GM21390 (cell line): Measurements from ENCODE around the gene EIF5A.
"Not testable (repeated sequence)": the region's sequence is repeated elsewhere in the genome, so short reads cannot be mapped to it uniquely, and the experiment has no call there.

Source experiments
- ATAC-seq: cut with Tn5 transposase; IDR thresholded peaks from one replicate; pipeline ENCODE4 v1.9.1; 2021; ENCODE audit not compliant: unreplicated experiment

EIF5A gene

GRCh38 chr17:7329374-7329996 lies 22.1 kb downstream of the EIF5A start:
- ATAC-seq, result peak; percentile 54

GRCh38 chr17:7329997-7330637 lies 22.7 kb downstream of the EIF5A start:
- ATAC-seq, result peak; percentile 39

- no peak for ATAC-seq
Measured at GRCh38 chr17:7330638-7331015, 23.2 kb downstream of the EIF5A start.

GRCh38 chr17:7332111-7332510 lies 24.7 kb downstream of the EIF5A start:
- no peak for ATAC-seq

- not testable (repeated sequence) for ATAC-seq
Measured at GRCh38 chr17:7332600-7333069, 25.2 kb downstream of the EIF5A start.

- ATAC-seq, result no peak
Measured at GRCh38 chr17:7334938-7335538, 27.6 kb downstream of the EIF5A start.

- not testable (repeated sequence) for ATAC-seq
Measured at GRCh38 chr17:7335765-7336164, 28.3 kb downstream of the EIF5A start.

DNA sequence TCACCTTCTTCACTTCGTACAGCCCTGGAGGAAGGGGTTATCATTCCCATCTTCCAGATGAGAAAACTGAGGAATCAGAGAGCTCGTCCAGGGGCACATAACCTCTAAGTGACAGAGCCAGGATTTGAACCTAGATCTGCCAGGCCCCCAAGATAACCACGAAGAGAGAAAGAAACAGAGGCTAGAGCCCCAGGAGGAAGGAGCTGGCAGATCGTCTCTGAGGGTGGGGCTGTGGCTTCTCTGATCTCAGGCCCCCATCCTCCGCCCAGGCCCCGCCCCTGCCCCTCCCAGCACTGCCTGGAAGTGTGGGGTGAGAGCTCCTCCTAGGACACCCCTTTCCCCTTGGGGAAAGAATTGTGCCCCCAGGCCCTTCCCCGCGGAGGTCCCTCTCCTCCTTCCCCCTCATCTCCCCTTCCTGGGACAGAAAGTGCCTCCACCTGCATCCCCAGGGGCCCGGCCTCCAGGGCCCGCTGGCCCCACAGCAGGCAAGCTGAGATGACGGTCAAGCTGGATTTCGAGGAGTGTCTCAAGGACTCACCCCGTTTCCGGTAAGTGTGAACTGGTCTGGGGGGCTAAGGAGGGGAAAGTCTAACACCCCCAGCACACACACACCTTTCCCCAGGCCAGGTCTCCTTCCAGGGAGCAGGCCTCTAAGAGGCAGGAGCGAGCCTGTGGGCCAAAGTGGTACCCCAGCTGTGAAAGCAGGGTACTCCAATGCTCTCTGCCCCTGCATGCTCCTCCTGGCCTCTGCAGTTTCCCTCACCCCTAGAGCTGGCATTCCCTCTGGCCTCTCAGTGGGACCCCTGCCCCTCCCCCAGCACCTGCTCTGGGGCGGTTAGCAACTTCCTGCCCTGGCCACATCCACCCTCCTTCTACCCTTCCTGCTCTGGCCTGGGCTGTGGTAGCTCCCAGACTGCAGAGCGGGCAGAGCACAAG lies 29.1 kb downstream of the EIF5A start, which contains the start of gene ACAP1:
ACAP1 (plus strand) TSS at position 290 of the 936 bp plus-strand sequence; CDS start at position 496, 206 bp downstream.
- ATAC-seq, result no peak

DNA sequence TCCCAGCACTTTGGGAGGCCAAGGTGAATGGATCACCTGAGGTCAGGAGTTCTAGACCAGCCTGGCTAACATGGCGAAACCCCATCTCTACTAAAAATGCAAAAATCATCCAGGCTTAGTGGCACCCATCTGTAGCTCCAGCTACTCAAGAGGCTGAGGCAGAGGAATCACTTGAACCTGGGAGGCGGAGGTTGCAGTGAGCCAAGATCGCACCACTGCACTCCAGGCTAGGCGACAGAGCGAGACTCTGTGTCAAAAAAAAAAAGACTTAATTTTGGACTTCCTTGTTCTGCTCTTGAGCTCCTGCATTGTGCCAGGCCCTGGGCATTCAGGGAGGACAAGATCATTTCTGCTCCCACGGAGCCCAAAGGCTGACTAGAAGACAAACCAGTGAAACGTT lies 30.2 kb downstream of the EIF5A start:
- not testable (repeated sequence) for ATAC-seq

DNA sequence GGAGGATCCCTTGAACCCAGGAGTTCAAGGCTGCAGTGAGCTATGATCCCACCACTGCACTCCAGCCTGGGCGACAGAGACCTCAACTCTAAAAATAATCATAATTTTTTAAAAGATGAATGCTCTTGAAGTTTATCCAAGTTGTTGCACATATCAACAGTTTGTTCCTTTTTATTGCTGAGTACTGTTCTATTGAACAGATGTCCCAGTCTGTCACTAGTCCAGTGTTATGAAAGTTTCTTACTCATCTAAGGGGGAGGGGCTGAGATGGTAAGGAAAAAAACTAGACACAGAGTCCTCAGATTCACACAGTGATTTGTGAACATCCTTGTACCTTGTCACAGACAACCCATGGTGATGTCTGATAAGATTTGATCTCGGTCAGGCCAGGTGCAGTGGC lies 32.8 kb downstream of the EIF5A start:
- no peak for ATAC-seq

GRCh38 chr17:7341842-7342241 lies 34.4 kb downstream of the EIF5A start:
- no peak for ATAC-seq

DNA sequence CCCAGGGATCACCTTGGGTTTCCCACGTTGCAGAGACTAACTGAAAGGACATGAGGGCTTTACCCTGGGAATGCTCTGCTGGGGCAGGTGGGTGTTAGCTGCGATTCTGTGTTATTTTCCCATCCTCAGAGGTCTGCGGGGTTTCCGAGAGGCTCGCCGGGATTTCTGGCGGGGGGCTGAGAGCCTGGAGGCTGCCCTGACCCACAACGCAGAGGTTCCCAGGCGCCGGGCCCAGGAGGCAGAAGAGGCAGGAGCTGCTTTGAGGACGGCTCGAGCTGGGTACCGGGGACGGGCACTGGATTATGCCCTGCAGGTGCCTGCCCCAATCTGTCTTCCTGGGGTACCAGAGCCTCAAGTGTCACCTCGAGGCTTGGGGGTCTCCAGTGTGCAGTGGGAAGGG lies 35.8 kb downstream of the EIF5A start:
- ATAC-seq, result no peak

GRCh38 chr17:7346761-7347614 lies 39.6 kb downstream of the EIF5A start:
- ATAC-seq, result no peak

DNA sequence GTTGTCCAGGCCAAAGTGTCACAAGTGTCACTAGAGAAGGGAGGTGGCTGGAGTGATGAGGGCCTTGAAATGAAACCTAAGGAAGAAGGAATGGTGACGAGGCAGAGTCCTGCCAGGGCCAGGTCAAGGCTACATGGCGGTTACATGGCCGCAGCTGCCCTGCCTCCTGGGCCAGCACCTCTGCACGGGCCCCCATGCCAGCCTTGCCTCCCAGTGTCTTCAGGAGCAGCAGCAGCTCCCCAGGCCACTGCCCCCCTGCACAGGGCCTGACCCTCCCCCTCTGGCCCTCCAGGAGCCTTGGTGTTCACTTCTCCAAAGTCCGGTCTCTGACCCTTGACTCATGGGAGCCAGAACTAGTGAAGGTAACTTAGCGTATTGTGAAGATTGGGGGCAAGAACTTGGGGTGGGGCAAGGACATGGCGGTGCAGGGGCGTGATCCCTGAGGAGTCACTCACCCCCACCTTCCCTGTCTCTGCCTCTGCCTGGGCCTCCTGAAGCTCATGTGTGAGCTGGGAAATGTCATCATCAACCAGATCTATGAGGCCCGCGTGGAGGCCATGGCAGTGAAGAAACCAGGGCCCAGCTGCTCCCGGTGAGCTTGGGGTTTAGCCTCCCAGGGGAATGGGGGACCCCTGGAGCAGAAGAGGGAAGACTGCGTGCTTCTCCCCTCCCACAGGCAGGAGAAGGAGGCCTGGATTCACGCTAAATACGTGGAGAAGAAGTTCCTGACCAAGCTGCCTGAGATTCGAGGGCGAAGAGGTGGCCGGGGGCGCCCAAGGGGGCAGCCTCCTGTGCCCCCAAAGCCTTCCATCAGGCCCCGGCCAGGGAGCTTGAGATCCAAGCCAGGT lies 40.4 kb downstream of the EIF5A start:
- ATAC-seq, result no peak

- no peak for ATAC-seq
Measured at GRCh38 chr17:7348478-7349242, 41.2 kb downstream of the EIF5A start.

DNA sequence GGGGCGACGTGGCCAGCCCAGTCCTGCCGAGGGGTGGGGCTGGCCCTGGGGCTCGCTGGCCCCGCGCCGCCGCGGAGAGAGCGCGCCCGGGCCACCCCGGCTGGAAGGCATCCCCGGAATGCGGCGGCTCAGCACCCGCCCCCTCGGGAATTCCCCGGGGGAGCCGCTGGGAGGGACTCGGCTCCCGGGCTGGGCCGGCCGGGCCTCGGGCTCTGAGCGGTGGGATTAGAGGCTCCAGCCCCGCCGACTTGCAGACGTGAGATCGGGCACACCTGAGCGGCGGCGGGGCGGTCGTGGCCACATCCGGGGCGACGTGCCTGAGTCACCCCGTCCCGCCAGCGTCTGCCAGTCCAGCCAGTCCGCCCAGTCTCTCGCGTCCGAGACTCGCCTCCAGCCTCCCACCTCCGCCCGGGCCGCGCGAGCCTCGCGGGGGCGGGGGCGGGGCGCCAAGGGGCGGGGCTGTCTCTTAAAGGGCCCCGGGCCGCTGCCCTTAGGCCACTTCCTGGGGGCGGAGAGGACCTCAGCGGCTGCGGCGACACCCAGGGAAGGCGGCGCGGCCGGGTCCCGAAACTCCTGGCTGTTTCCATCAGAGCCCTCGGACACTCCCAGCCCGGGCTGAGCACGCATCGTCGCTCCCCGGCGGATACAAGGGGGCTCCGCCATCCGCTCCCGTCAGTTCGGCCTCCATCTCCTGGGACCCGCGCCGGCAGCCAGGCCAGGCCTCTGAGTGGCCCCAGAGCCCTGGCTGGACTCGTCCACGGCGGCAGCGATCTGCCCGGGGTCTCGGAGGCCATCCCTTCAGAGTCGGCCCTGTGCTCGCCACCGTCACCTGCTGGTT lies 44.5 kb downstream of the EIF5A start, which contains the start of gene KCTD11:
KCTD11 (plus strand) TSS at position 498 of the 838 bp plus-strand sequence.
- peak; percentile 70 for ATAC-seq

GRCh38 chr17:7352503-7352889 lies 45.1 kb downstream of the EIF5A start:
- ATAC-seq, result no peak
